Measurements from ENCODE around the gene SMYD3. TPM values are rescaled to one million over a fixed set of nuclear protein-coding genes. Genes with fewer than 3 reads are reported as not detected.

The SMYD3 gene
- total and polyA plus RNA-seq, 10 of the 15 experiments (the other 5 are each of a cell fraction or from before 2014, with no cell fraction given), result 18.3 to 54.0 (median 24.8) TPM

DNA sequence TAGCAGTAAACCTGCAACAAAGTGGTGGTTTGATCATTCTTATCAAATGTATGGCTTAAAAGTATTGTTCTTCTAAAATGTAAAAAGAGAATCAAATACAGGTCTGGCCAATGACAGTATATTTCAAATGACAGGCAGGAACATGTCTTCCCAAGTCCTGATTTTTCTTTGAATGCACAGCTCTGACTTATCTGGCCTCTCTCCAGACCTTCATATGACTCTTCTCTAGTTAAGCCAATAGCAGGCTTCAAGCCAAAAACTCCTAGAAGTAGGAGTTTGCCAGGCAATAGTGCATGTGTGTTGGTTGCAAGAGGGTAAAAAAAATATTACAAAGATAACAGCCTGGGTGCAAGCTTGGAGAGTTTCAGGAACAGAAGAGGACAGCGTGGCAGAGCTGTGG lies 345.5 kb downstream of the SMYD3 start (continued):
- TF ChIP-seq IKZF2 (IDR thresholded peaks at IDR 0.05) (no peak), CREM (IDR thresholded peaks at IDR 0.05; ENCODE audit: low read depth) (no peak), ZNF274 (IDR thresholded peaks at IDR 0.05; ENCODE audit: insufficient read depth, insufficient read length) (no peak), TCF12 (IDR thresholded peaks at IDR 0.05; ENCODE audit: low read depth, low read length) (no peak), SMAD1 (IDR thresholded peaks at IDR 0.05; ENCODE audit: low read depth, partially characterized antibody) (no peak), FOXM1 (IDR thresholded peaks at IDR 0.05; ENCODE audit: low read depth, low read length) (no peak), CBFB (IDR thresholded peaks at IDR 0.05; ENCODE audit: low read depth) (no peak), HSF1 (IDR thresholded peaks at IDR 0.05; ENCODE audit: low read depth, low read length) (no peak)

DNA sequence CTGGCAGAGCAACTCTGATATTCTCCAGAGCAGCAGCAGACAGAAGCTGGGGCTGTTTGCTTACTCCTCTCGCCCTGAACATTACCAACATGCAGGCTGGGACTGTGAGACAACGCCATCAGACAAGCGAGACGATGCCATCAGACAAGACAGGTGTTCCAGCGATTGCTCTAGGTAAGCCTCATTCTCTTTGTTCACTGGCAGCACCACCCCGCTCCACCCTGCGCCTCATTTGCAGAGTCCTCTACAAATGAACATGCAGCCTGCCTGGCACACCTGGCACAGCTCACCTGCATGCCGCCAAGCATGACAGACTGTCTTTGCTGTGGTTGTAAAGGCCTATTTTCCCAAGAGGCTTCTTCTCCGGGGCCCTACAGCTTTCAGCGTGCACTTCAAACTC lies 346.2 kb downstream of the SMYD3 start:
- POLR2A ChIA-PET, result no interaction called here
- Histone ChIP-seq H3K27ac (ENCODE audit: control insufficient read depth, insufficient read depth) (no peak overlapping the region), H3K79me2 (ENCODE audit: control insufficient read depth, insufficient read depth, low read length) (no peaks in the 10 kb centered on the region), H3K4me3 (no peak overlapping the region), H3K27me3 (replicated peaks in 1 of 2; ENCODE audit: control insufficient read depth in 2 of 2, insufficient read depth in 2 of 2, low read length in 1 of 2) (no peaks in the 10 kb centered on the region), H3K4me1 (ENCODE audit: control insufficient read depth, insufficient read depth, low read length) (no peaks in the 10 kb centered on the region), H3K4me2 (ENCODE audit: control insufficient read depth, insufficient read depth) (no peak overlapping the region), H3K9ac (ENCODE audit: control insufficient read depth, insufficient read depth, low read length) (no peak overlapping the region), H3K9me3 (replicated peaks; ENCODE audit: control insufficient read depth, insufficient read depth, low read length) (no peaks in the 10 kb centered on the region), H3K36me3 (ENCODE audit: control insufficient read depth in 2 of 2, insufficient read depth in 2 of 2, low read length in 1 of 2) (no peaks in the 10 kb centered on the region), H4K20me1 (ENCODE audit: control insufficient read depth, insufficient read depth) (no peaks in the 10 kb centered on the region), H2AFZ (ENCODE audit: control insufficient read depth, low read depth, low read length) (no peak overlapping the region)
- FAIRE-seq (no peak), DNase-seq (ENCODE audit: low read depth, low spot score) (no peak), ATAC-seq (no peak)
- CTCF ChIA-PET, result interaction anchor here (0.7 to 1.8 kb wide), 2 partner anchors 16 to 149 kb away, joined by 3 to 4 read pairs; no protein-coding TSS in a partner anchor
- in situ Hi-C loops (cut with MboI) (no loop called here), intact Hi-C loops (cut with micrococcal nuclease; ENCODE audit: unreplicated experiment) (no loop called here)
- RAD21 ChIA-PET (ENCODE audit: unreplicated experiment), result no interaction called here
- TF ChIP-seq REST (IDR thresholded peaks at IDR 0.05; ENCODE audit: low read depth, low read length), result no peak
- SMC1A ChIA-PET (ENCODE audit: uncharacterized antibody, unreplicated experiment), result no interaction called here
- 96% methylated on average over 10 of the region's 10 CpGs for WGBS (ENCODE audit: insufficient coverage, insufficient replicate concordance, low lambda C conversion rate, missing lambda C conversion rate)
- no TSS peak for BruUV-seq (replicated peaks)
